NCI-H748 (cell line): ENCODE measurements around the gene DNM3.
"Not testable (repeated sequence)": the region's sequence is repeated elsewhere in the genome, so short reads cannot be mapped to it uniquely, and the experiment has no call there.

ENCODE experiments used
- DNase-seq: peaks from one replicate; lab custom pipeline; 2025; ENCODE audit not compliant: unreplicated experiment; lab: John Stamatoyannopoulos, UW

Gene DNM3

DNA sequence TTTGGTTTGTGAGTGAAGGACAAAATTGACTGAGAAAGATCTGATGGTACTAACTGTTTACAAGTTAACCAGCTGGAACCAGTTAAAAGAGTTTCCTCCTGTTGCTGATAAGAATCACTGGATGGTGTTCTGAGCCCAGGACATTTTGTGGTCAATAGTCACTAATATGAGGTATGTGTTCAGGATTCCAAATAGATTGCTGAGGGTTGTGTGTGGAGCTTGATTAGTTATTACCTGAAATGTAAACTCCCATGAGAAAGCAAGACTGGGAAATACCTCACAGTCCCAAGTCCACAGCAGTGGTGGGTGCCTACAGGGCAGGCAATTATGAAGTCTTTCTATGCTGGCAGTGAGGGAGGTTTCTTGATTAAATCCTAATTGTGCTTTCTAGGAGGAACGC, 164.6 kb downstream of the DNM3 start:
- DNase-seq: no peak

DNA sequence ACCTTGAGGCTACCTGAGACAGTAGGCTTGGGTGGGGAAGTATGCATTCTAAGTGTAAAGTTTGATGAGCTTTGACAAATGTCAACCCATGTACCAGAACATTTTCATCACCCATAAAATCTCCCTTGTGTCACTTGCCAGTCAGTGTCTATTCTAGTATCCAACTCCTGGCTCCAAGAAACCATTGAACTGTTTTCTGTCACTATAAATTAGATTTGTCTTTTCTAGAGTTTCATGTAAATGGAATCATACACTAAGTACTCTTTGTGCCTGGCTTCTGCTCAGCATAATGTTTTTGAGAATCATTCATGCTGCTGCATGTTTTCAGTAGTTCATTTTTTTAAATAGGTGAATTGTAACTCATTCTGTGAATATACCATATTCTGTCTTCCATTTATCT, 165.4 kb downstream of the DNM3 start:
- DNase-seq: no peak

DNA sequence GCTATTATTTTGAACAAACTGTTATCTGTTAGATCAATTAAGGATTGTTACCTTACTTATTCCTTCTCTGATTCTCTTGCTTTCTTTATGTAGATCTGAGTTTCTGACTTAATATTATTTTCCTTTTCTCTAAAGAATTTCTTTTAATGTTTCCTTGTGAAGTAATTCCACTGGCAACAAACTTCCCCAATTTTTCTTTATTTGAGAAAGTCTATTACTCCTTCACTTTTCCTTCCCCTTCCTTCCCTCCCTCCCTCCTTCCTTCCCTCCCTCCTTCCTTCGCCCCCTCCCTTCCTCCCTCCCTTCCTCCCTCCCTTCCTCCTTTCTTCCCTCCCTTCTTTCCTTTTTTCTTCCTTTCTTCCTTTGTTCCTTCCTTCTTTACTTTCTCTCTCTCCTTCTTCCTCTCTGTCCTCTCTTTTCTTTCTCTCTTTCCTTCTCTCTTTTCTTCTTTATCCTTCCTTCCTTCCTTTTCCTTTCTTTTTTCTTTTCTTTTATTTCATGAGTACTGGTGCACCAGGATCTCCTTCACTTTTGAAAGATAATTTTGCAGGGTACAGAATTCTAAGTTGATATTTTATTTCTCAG, 177.5 kb downstream of the DNM3 start:
- no peak for DNase-seq

DNA sequence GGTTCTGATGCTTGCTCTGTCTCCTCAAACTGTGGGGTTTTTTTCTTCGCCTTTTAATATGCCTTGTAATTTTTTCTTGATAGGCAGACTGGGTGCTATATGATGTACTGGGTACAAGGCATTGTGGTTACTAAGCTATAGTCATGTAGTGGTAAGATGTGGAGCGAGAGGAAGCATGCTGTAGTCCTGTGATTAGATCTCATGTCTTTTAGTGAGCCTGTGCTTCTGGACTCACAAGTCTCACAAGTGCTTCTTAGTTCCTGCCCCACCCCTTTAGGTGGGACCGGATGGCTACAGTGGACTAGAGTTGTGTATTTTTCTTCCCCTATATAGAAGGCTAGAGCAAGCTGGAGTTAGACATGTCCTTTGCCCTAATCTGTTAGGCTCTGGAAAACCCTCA, 178.7 kb downstream of the DNM3 start:
- no peak for DNase-seq

DNA sequence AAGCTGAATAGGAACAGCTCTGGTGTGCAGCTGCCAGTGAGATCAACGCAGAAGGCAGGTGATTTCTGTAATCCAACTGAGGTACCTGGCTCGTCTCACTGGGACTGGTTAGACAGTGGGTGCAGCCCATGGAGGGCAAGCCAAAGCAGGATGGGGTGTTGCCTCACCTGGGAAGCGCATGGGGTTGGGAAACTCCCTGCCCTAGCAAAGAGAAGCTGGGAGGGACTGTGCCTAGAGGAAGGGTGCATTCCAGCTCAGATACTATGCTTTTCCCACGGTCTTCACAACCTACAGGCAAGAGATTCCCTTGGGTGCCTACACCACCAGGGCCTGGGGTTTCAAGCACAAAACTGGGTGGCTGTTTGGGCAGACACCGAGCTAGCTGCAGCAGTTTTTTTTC, 183.2 kb downstream of the DNM3 start:
- DNase-seq: no peak

DNA sequence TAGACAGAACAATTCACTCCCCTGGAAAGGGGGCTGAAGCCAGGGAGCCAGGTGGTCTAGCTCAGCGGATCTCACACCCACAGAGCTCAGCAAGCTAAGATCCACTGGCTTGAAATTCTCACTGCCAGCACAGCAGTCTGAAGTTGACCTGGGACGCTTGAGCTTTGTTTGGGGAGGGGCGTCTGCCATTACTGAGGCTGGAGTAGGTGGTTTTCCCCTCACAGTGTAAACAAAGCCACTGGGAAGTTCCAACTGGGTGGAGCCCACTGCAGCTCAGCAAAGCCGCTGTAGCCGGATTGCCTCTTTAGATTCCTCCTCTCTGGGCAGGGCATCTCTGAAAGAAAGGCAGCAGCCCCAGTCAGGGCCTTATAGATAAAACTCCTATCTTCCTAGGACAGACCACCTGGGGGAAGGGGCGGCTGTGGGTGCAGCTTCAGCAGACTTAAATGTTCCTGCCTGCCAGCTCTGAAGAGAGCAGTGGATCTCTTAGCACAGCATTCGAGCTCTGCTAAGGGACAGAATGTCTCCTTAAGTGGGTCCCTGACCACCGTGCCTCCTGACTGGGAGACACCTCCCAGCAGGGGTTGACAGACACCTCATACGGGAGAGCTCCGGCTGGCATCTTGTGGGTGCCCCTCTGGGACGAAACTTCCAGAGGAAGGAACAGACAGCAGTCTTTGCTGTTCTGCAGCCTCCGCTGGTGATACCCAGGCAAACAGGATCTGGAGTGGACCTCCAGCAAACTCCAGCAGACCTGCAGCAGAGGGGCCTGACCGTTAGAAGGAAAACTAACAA, 183.8 kb downstream of the DNM3 start:
- DNase-seq: not testable (repeated sequence)

DNA sequence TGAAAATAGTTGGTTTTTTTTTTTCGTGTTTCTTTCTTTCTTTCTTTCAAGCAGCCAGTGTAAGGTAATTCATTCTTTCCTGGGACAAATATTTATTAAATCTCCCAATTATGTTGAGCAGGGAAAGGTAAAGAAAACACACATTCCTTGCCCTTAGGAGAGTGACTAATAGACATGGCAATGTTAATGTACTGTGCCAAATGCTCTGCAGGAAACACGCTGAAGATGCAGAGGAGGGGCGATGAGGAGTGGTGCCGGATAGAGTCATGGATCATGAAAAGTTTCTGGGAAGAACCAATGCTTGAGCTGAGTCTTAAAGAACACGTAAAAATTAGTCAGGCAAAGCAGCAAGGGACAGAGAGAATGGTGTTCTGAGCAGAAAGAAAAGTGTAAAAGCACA, 199.2 kb downstream of the DNM3 start:
- DNase-seq: no peak

GRCh38 chr1:172041102-172041501, 199.8 kb downstream of the DNM3 start:
- no peak for DNase-seq

DNA sequence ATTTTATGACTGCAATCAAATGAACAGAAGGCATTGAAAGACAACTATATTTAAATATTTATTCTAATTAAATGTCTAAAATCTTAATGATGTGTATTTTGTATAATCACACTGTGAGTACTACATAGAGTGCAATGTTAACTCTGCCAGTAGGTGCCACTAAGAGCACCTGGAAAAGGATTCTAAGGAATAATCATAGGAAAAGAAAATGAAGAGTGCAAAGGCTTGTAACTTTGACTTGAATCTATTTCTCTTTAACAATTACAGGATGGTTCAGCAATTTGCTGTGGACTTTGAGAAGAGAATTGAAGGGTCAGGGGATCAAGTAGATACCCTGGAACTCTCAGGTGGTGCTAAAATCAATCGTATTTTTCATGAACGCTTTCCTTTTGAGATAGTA, 200.4 kb downstream of the DNM3 start:
- no peak for DNase-seq

DNA sequence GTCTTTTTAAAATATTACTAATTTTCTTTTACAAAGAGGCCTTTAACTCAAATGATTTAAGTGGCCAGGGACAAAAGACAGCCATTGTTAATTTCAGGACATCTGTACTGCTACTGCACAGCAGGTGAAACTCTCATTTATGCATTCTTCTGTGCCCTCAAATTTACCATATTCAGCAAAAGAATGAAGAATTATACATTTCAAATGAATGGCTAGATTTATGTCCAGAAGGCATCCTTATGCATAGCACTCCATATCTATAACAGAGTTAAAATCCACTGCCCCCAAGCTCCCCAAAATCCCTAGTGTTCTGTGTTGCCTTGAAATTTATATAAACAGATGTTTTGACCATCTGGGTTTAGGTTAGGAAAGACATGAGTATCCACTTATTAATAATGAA, 202.6 kb downstream of the DNM3 start:
- no peak for DNase-seq

GRCh38 chr1:172051898-172052297, 210.6 kb downstream of the DNM3 start:
- no peak for DNase-seq

DNA sequence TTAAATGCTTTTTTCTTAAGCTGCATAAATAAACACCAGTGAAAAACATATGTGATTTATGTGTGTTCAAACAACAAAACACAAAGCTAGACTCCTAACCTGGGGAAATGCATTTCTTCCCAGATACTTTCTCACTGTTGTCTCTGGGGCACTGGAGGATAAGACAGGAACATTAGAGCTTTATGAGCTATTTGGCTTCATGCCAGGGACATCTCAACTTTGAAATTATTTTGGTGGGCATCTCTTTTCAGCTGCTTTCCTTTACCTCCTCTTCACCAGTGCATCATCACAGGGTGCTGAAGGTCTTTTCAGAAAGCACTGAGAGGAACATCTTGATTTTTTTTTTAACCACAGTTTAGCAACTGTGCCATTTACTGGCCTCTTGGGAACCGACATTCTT, 212.9 kb downstream of the DNM3 start:
- DNase-seq: no peak

DNA sequence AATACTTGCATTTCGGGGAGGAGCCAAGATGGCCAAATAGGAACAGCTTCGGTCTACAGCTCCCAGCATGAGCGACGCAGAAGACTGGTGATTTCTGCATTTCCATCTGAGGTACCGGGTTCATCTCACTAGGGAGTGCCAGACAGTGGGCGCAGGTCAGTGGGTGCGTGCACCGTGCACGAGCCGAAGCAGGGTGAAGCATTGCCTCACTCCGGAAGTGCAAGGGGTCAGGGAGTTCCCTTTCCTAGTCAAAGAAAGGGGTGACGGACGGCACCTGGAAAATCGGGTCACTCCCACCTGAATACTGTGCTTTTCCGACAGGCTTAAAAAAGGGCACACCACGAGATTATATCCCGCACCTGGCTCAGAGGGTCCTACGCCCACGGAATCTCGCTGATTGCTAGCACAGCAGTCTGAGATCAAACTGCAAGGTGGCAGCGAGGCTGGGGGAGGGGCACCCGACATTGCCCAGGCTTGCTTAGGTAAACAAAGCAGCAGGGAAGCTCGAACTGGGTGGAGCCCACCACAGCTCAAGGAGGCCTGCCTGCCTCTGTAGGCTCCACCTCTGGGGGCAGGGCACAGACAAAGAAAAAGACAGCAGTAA, 214.6 kb downstream of the DNM3 start:
- DNase-seq: not testable (repeated sequence)

- no peak for DNase-seq
These were observed 227.0 kb downstream of the DNM3 start for GRCh38 chr1:172068334-172068733.

GRCh38 chr1:172069051-172069450, 227.8 kb downstream of the DNM3 start:
- no peak for DNase-seq

DNA sequence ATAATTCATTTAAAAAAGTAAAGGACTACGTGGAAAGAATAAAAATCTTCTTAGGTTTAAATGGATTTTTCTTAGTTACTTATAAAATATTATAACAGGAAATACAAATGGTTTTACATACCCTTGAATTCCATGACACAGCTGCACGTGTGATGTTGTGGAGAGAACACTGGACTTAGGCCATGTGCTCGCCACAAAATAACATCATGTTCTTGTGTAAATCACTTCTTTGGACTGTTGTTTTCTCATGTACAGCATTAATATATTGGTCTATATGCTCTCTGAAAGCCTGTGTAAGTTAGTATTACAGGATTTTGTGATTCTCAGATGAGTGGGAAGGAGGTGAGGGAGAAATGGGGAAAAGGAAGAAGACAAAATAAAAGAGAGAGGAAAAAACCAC, 228.2 kb downstream of the DNM3 start:
- DNase-seq: no peak

GRCh38 chr1:172070055-172070454, 228.8 kb downstream of the DNM3 start:
- DNase-seq: no peak

DNA sequence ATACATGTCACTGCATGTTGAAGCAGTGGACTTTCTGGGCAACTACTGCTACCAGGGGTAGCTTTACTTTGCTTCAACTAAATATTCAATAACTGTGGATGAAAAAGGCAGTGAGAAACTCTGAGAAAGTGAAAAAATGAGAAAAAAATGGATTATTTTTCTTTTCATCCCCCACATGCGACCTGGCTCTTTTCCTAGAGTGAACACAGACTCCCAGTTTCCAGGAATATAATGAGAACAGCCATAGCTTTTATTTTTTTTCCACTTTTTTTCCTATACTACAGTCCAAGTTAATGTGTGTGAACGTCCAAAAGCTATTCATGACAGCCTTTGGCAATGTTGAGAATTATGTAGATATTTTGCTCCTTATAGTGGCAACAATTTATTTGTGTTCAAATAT, 230.4 kb downstream of the DNM3 start:
- no peak for DNase-seq

- not testable (repeated sequence) for DNase-seq
These were observed 238.6 kb downstream of the DNM3 start for GRCh38 chr1:172079859-172080258.

DNA sequence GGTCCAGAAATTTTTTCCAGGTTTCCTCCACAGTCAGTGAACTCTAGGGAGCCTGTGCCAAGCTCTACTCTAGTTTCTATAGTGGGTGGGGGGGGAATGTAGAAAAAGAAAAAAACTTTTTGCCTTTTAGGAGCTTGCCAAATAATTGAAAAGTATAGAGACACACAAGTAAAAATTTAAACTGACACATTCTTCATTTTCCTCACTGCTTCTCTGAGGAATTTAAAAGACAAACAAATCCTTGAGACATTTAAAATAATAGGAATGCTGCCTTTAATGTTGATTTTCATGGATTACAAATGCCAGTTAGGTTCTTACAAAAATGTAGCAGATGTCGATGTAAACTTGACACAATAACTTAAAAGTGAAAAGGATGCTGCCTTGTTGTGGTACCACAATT, 241.9 kb downstream of the DNM3 start:
- DNase-seq: no peak

- no peak for DNase-seq
These were observed 243.6 kb downstream of the DNM3 start for GRCh38 chr1:172084876-172085275.

DNA sequence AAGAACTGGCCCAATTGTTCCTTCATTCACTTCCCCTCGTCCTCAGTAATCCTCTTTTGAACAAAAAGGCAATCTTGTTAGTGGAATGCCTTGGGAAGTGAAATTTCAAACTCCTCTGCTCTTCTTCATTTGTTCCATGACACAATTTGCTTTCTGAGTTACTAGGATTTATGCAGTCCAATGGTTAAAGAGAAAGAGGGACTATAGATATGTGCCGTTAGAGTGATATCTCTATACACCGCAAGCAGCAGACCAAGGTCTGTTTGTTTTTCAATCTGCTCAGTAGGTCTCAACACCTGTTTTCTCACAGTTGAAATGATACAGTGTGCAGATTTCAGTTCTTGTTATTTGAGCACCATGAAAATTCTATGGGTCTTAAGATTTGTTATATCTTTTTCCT, 244.0 kb downstream of the DNM3 start:
- no peak for DNase-seq

GRCh38 chr1:172086137-172086536, 244.8 kb downstream of the DNM3 start:
- no peak for DNase-seq
